Astrocyte of the cerebellum (primary cell): Measurements from ENCODE around the gene UBE2E1.

ENCODE experiments used
- DNase-seq: peaks from one replicate; pipeline ENCODE4 v3.0.0-alpha.2; 2011; ENCODE audit warnings: low read depth
- H3K4me3 ChIP-seq: 2 replicates; pipeline ENCODE4 v1.5.1; 2011; ENCODE audit warnings: mild to moderate bottlenecking, low read depth, low read length, moderate library complexity
- in situ Hi-C: cut with HindIII; loops from 2 replicates; pipeline ENCODE4 v1.10.0; 2017; ENCODE audit warnings: low sequenced_read_pairs
- TF ChIP-seq, protein P1 (sequence below): IDR thresholded peaks from 2 replicates; pipeline ENCODE4 v1.5.1; 2012; ENCODE audit warnings: low read length, low read depth, moderate library complexity, mild to moderate bottlenecking; ENCODE audit errors: missing control alignments

Gene UBE2E1

DNA sequence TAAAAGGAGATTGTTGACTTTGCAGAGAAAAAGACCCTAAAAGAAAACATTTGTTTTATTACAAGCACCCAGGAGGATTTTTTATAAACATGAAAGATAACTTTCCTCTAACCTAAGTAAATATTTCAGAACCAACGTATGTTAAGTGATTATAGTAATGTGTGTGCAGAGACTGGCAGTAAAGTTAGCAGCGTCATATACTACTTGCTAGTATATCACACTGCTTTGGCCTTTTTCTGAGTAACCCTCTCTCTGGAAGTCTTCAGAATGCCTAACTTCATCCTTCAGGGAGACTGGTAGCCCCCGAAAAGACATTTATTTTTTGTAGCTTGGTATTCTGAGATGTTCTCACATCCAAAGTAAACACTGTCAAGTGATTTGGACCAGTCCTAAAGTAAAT lies 17.9 kb downstream of the UBE2E1 start:
- DNase-seq = no peak
- TF ChIP-seq, protein P1, sequence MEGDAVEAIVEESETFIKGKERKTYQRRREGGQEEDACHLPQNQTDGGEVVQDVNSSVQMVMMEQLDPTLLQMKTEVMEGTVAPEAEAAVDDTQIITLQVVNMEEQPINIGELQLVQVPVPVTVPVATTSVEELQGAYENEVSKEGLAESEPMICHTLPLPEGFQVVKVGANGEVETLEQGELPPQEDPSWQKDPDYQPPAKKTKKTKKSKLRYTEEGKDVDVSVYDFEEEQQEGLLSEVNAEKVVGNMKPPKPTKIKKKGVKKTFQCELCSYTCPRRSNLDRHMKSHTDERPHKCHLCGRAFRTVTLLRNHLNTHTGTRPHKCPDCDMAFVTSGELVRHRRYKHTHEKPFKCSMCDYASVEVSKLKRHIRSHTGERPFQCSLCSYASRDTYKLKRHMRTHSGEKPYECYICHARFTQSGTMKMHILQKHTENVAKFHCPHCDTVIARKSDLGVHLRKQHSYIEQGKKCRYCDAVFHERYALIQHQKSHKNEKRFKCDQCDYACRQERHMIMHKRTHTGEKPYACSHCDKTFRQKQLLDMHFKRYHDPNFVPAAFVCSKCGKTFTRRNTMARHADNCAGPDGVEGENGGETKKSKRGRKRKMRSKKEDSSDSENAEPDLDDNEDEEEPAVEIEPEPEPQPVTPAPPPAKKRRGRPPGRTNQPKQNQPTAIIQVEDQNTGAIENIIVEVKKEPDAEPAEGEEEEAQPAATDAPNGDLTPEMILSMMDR = no peak
- no peak overlapping the region for H3K4me3 ChIP-seq
- in situ Hi-C loops = no loop called here

DNA sequence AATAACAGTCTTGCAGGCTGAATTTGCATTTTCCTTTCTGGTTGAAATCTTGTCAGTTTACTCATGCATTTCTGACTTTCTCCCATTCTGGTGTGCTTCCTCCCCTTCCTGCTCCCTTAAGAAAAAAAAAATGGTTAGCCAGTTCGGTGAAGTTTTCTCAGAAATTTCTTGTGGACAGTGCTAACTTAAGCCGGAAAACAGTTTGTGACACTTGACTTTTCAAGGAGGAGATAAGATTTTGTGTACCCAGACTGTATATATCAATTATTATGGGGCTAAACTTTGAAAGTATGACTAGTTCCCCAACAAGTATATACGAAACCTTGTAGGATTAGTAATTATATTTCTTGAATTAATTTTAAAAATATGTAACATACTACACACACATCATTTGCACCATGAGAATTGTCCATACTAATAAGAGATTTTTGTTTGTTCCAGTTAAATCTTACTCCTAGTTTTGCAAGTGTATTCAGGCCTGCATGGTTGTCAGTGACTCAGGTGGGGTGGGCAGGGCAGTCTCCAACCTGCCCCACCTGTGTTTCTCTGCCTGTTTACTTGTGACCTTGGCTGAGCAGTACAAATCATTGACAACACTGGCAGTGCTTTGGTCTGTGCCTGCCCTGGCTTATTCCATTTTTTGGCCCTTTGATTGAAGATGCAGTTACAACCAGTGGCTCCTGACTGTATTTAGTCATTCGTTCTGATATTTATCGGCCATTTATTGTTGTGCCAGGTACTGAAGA lies 19.1 kb downstream of the UBE2E1 start:
- H3K4me3 ChIP-seq = no peak overlapping the region
- in situ Hi-C loops = no loop called here
- DNase-seq = no peak
- TF ChIP-seq, protein P1 = no peak

- in situ Hi-C loops = no loop called here
- no peak overlapping the region for H3K4me3 ChIP-seq
- TF ChIP-seq, protein P1 = no peak
- no peak for DNase-seq
Measured at GRCh38 chr3:23825802-23826201, 20.0 kb downstream of the UBE2E1 start.

DNA sequence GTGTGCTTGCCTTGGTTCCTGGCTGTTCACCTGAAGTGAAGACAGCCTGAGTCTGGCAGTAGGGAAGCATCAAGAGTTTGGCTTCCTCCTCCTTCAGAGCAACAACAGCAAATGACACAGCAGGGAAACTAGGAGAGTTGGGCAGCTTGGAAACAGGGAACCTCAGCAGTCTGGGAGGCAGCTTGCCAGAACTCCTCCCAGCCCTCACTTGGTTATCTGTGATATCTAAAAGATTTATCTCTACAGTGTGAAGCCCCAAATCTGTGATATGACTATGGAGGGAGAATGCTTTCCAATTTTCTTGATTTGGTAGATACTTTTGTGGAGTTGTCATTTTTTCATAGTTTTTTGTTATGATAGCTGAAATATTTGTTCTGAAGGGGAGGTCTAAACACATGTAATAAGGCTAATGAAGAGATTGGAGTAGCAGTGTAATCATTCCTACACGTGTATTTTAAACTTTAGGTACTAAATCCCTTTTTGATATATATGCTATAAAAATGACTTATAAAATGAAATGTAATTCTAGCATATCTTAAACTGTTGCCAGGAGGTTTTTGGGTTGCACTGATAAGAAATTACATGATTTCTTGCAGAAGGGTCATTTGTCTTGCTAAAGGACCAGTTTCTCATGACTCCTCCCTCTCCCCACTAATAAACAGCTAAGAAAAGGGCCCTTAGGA lies 20.8 kb downstream of the UBE2E1 start:
- H3K4me3 ChIP-seq = no peak overlapping the region
- in situ Hi-C loops = no loop called here
- TF ChIP-seq, protein P1 = no peak
- DNase-seq = no peak

DNA sequence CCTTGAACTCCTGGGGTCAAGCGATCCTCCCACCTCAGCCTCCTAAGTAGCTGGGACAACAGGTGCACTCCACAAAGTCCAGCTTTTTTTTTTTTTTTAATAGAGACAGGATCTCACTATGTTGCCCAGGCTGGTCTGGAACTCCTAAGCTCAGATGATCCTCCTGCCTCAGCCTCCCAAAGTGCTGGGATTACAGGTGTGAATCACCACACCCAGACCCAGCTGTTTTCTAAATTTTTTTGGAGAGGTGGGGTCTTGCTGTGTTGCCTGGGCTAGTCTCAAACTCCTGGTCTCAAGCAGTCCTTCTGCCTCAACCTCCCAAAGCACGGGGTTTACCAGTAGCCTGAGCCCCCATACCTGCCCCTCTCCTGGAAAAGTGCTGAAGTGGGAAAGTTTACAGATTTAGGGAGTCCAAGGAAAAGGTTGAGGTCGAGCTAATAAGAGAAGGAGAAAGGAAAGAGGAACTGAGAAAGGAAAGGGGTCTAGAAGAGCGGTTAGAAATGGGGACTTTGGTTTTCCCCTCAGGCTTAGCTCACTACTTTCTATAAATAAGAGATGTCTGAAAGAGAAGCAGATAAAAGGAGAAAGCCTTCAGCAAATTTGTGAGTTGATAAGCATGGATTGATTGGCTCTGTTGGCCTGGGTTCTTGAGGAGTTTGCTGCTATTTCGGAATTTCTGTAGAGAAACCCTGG lies 23.6 kb downstream of the UBE2E1 start:
- no peak for DNase-seq
- in situ Hi-C loops = no loop called here
- TF ChIP-seq, protein P1 = no peak
- no peak overlapping the region for H3K4me3 ChIP-seq

- DNase-seq = no peak
- no peak overlapping the region for H3K4me3 ChIP-seq
- in situ Hi-C loops = no loop called here
- TF ChIP-seq, protein P1 = no peak
Measured at GRCh38 chr3:23830869-23831484, 25.2 kb downstream of the UBE2E1 start.
